ENCODE results near the gene ZNF624.
"Not testable (repeated sequence)": the region's sequence is repeated elsewhere in the genome, so short reads cannot be mapped to it uniquely, and the experiment has no call there.

ZNF624 gene

GRCh38 chr17:16653367-16654041, at the start of gene ZNF624:
TSS of gene ZNF624 (minus strand) at chr17:16653850.
- peak; percentile 68 for FAIRE-seq

- FAIRE-seq = not testable (repeated sequence)
Measured at GRCh38 chr17:16697603-16698002, 44.0 kb upstream of the ZNF624 start.

GRCh38 chr17:16690447-16690846, 36.8 kb upstream of the ZNF624 start:
- not testable (repeated sequence) for FAIRE-seq

GRCh38 chr17:16689731-16690281, 36.2 kb upstream of the ZNF624 start, which contains the start of gene CCDC144A:
TSS of gene CCDC144A (plus strand) at chr17:16690241. CDS start at chr17:16690401, 160 bp downstream.
- not testable (repeated sequence) for FAIRE-seq

GRCh38 chr17:16687151-16687550, 33.5 kb upstream of the ZNF624 start:
- not testable (repeated sequence) for FAIRE-seq

GRCh38 chr17:16686019-16686418, 32.4 kb upstream of the ZNF624 start:
- not testable (repeated sequence) for FAIRE-seq

- FAIRE-seq = not testable (repeated sequence)
Measured at GRCh38 chr17:16683290-16684138, 29.9 kb upstream of the ZNF624 start.

GRCh38 chr17:16676676-16677268, 23.1 kb upstream of the ZNF624 start:
- FAIRE-seq = no peak

GRCh38 chr17:16666907-16667636, 13.4 kb upstream of the ZNF624 start:
- FAIRE-seq = not testable (repeated sequence)

- FAIRE-seq = not testable (repeated sequence)
Measured at GRCh38 chr17:16666553-16666906, 12.9 kb upstream of the ZNF624 start.

GRCh38 chr17:16662936-16663335, 9.3 kb upstream of the ZNF624 start:
- FAIRE-seq = no peak

- peak; percentile 37 for FAIRE-seq
Measured at GRCh38 chr17:16661217-16661616, 7.6 kb upstream of the ZNF624 start.

GRCh38 chr17:16652847-16653366, 743 bp downstream of the ZNF624 start:
- FAIRE-seq = no peak

GRCh38 chr17:16652252-16652651, 1.4 kb downstream of the ZNF624 start:
- no peak for FAIRE-seq

- FAIRE-seq = no peak
Measured at GRCh38 chr17:16649585-16649984, 4.1 kb downstream of the ZNF624 start.

GRCh38 chr17:16639438-16639837, 14.2 kb downstream of the ZNF624 start:
- FAIRE-seq = no peak

- no peak for FAIRE-seq
Measured at GRCh38 chr17:16623282-16623681, 30.4 kb downstream of the ZNF624 start.

GRCh38 chr17:16622540-16623277, 30.9 kb downstream of the ZNF624 start:
- no peak for FAIRE-seq

- no peak for FAIRE-seq
Measured at GRCh38 chr17:16617481-16618060, 36.1 kb downstream of the ZNF624 start.

- no peak for FAIRE-seq
Measured at GRCh38 chr17:16599537-16599936, 54.1 kb downstream of the ZNF624 start.

All from endometrium (tissue), 2 donors.